M059J (cell line): ENCODE results near the gene CLCN6. TPM values are rescaled to one million over a fixed set of nuclear protein-coding genes. Genes with fewer than 3 reads are reported as not detected.

ENCODE experiments used
- DNase-seq: peaks from one replicate; pipeline ENCODE4 v3.0.0-alpha.2; 2012; ENCODE audit warnings: low read depth
- total RNA-seq: library from RNA; depleted of rRNA; stranded (reverse); fragments of >200 nt; shearing (Covaris generic); gene quantifications from 2 replicates; pipeline ENCODE4 v1.2.3, GENCODE V29; 2014

Gene CLCN6
- total RNA-seq, 1 experiment from 2014 or later = 6.9 TPM

- DNase-seq = no peak
These were observed 44.2 kb downstream of the CLCN6 start for GRCh38 chr1:11850156-11850555.

DNA sequence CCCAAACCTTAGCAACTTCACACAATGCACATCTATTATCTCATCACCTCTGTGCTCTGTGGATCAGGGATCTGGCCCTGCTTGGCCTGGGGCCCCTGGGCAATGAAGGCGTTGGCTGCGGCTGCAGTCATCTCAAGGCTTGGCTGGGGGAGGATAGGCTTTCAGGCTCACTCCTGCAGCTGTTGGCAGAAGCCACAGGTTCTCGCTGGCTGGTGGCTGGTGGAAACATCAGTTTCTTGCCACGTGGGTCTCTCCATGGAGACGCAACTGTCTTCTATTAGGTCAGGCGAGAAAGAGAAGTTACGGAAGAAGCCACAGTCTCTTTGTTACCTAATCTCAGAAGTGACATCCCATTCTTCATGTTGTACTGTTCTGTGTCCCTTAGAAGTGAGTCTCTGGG, 45.2 kb downstream of the CLCN6 start:
- no peak for DNase-seq

DNA sequence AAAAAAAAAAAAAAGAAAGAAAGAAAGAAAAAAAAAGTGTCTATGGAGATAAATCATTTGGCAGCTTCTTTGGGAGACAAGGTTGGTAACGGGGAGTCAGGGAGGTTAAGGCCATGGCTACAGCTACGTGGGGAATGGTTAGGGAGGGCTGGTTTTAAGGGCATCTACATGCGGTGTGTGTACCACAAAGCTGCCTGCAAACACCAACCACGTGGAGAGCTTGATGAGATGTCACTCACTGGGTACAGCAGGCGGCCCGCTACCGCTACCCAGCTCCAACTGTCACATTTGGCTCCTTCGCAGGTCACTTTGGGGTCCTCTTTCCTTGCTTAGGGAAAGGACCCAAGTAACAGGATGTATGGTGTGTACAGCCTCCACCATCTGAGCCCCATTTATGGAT, 48.5 kb downstream of the CLCN6 start:
- no peak for DNase-seq

DNA sequence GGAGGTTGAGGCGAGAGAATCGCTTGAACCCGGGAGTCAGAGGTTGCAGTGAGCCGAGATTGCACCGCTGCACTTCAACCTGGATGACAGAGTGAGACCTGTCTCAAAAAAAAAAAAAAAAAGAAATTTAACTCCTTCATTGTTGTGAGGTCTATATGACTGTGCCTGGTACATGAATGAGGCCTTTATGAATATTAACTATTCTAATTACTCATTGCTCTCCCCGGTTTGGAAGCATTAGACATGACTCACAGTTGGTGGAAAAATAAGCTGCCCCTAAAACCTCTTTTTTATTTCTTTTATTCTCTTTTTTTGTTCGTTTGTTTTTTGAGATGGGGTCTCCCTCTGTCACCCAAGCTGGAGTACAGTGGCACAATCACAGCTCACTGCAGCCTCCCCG, 49.4 kb downstream of the CLCN6 start:
- DNase-seq = no peak

DNA sequence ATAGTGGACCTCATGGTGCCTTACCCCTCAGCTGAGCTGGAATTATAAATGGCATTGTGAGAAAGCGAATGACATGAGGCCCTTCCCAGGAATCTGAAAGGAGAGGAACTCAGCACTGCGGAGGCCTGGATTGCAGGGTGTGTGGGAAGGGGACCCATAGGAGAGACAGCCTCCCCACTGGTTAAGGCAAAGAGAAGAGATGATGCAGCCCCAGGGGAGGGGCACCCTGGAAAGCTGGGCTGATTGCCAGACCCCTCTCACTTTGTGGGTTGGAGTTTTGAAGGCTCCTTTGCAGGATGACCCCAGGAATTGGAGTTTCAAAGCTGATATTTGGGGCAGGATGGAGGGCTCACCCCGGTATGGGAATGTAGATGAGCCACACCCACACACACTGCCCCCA, 50.7 kb downstream of the CLCN6 start:
- DNase-seq = no peak

- no peak for DNase-seq
These were observed 51.3 kb downstream of the CLCN6 start for GRCh38 chr1:11857164-11857851.

DNA sequence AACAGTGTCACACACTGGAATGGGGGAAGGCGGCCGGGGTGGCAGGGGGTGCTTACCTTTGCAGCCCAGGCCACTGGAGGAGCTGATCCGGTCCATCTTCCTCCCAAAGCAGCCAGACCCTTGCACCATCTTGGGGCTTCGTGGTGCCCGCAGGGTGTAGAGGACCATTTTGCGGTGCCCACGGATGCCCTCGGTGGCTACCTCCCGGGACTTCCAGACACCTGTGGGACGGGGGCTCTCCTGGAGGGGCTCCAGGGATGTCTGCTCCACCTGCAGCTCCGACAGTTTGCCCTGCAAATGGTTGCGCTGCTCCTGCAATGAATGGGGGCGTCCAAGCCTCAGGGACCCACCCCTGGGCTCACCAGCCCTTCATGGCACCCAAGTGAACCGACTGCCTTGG, 52.2 kb downstream of the CLCN6 start:
- no peak for DNase-seq

- no peak for DNase-seq
These were observed 52.6 kb downstream of the CLCN6 start, which contains the start of gene NPPB for GRCh38 chr1:11858613-11858967. NPPB (minus strand) TSS chr1:11858945; CDS start chr1:11858833, 112 bp downstream.

DNA sequence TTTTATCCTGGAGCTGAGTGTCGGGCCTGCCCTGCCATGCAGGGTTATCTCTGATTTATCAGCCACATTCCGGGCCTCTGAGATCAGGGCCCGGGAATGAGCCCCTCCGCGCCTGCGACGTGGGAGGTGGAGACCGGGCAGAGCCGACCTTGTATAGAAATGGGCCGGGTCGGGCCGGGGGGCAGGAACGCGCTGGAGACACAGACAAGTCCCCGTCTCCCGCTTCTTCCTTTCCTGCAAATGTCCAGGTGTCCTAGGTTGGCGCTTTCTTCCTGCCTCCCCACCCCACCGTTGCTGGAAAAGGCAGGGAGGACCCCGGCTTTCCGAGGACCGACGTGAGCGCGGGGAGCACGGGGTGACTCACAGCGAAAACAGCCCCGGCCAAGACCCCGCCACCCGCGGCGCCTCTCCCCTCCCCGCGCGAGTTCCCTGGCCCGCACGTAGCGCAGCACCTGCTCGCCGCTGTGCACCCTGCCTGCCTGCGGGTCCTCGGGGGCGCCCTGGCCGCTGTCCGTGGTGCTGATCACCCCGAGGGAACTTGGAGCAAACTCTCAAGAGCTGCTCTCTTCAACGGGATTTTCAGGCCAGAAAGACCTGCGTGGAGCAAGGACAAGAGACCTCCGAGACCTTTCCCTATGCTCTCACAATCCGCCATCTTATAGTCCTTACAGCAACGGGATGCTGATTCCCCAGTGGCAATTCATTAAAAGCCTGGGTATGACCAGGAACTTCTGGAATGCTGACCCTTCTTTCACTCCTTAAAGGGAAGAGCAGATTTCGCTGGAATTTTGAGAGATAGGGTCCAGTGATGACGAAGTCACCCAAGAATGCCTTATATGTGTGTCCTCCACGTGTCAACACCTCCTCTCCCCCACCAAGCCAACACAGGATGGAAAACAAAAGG, 53.2 kb downstream of the CLCN6 start:
- peak; percentile 64 for DNase-seq

DNA sequence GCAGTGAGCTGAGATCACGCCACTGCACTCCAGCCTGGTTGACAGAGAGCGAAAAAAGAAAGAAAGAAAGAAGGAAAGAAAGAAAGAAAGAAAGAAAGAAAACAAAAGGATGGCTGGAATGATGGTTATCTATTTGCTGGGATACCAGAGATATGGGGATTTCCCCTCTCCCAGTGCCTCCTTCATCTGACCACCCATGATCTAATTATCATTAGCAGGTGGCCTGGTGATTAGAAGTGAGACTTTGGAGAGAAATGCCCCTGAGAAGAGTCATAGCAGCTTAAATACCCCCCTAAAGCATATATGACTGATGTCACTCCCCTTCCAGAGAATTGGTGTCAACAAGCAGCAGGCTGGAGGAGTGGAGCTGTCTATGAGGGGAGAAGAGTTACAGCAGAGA, 54.1 kb downstream of the CLCN6 start:
- DNase-seq = no peak

GRCh38 chr1:11860587-11860986, 54.6 kb downstream of the CLCN6 start:
- DNase-seq = no peak

DNA sequence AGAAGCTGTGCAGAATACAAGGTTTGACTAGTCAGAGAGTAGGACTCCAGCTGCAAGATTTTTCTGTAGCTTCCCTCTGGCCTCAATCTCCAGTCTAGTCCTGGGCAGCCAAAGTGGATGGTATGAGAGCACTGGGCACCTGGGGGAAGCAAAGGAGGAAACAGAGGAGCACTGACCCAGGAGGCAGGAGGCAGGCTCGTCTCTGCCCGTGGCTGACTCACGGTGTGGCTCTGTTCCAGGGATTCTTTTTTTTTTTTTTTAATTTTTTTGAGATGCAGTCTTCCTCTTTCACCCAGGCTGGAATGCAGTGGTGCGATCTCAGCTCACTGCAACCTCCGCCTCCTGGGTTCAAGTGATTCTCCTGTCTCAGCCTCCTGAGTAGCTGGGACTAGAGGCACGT, 56.9 kb downstream of the CLCN6 start:
- peak; percentile 46 for DNase-seq

DNA sequence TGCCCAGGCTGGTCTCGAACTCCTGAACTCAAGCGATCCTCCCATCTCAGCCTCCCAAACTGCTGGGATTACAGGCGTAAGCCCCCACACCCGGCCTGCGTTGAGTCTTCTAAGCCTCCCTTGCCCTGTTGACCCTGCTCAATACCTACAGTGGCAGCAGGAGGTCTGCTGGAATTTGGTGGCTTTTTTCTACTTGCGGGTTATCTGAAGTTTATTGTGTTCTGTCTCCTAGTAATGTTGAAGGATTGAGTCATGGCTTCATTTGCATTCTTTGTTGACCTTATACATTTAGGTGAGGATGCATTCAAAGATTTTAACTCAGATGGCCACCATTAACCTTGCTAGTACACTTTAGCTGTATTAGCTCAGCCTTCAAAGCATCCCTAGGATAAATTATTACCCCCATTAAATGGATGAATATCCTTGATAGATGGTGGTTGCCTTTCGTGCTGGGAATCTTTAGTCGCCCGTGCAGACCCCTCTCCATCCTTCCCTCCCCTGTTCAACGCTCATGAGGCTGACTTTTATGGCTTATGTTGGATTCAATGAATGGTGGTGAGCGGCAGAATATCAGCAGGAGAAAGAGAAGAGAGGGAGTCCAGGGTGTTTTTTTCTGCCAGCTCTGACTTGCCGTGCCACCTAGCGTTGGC, 62.5 kb downstream of the CLCN6 start:
- DNase-seq = peak; percentile 39

DNA sequence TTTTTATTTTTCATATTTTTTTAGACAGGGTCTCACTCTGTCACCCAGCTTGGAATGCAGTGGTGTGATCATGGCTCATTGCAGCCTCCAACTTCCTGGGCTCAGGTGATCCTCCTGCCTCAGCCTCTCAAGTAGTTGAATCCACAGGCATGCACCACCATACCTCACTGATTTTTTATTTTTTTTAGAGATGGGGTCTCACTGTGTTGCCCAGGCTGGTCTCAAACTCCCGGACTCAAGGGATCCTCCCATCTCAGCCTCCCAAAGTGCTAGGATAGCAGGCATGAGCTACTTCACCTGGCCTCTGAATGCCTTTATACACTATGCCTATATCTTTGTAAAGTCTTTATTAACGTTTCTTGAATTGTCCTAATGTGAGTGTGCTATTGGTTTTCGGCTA, 63.1 kb downstream of the CLCN6 start:
- no peak for DNase-seq

- DNase-seq = no peak
These were observed 63.7 kb downstream of the CLCN6 start for GRCh38 chr1:11869650-11870207.

DNA sequence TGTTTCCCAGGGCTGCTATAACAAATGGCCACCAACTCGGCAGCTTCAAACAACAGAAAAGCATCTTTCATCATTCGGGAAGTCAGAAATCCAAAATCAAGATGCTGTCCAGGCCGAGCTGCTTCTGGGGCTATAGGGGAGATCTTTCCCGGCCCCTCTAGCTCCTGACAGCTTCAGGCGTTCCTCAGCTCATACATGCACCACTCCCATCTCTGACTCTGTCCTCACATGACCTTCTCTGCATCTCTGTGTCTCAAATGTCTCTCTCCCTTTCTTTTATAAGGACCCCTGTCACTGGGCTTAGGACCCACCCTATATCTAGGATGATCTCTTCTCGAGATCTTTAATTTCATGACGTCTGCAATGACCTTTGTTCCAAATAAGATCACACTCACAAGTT, 66.6 kb downstream of the CLCN6 start:
- DNase-seq = no peak

- DNase-seq = peak; percentile 27
These were observed 67.6 kb downstream of the CLCN6 start for GRCh38 chr1:11873395-11874257.

DNA sequence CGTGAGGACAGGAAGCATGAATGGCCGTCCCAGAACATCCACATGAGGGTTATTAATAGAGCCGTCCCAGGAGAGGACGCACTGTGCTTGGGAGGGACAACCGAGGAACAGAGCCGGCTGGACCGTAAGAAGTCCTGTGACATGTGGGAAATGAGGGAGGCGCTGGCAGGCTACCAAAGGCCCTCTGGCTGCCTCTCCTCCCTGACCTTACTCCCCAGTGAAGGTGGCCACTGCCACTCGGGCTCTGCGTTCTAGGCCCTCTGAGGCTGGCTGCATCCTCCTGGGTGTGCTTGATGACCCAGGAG, 68.2 kb downstream of the CLCN6 start:
- no peak for DNase-seq

GRCh38 chr1:11874624-11875023, 68.6 kb downstream of the CLCN6 start:
- no peak for DNase-seq

DNA sequence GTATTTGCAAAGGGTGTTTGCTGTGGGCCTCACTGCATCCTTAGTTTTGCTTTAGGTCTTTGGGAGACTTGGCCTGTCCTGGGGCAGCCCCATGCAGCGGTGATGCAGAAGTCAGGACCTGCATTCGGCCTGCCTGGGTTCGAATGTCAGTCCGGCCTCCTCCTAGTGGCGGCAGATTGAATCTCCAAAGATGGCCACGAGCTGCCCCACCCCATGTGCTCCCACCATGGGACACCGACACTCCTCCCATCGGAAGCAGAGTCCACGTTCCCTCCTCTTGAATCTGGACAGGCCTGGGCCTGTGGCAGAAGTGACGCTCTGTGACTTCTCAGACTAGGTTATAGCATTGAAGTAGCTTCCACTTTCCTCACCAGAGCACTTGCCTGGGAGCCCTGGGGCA, 69.1 kb downstream of the CLCN6 start:
- no peak for DNase-seq

GRCh38 chr1:11877074-11877473, 71.1 kb downstream of the CLCN6 start:
- no peak for DNase-seq
